CD14-positive monocyte (primary cell): ENCODE measurements around the gene SUPT7L. TPM values are rescaled to one million over a fixed set of nuclear protein-coding genes. Genes with fewer than 3 reads are reported as not detected.

Experiments
- DNase-seq, 3 donors: peaks; one replicate each; pipeline ENCODE4 v3.0.0-alpha.2; 2011 to 2022
- H2AFZ ChIP-seq: 2 replicates; pipeline ENCODE4 v1.6.0; 2012; ENCODE audit warnings: mild to moderate bottlenecking, low read depth, low read length, inconsistent platforms; ENCODE audit not compliant: insufficient read depth, poor library complexity, severe bottlenecking
- H3K27ac ChIP-seq, 2 donors: 1 replicate in 1 of 2; 2 replicates in 1 of 2; pipeline ENCODE4 v1.5.1; 2012 to 2013; ENCODE audit warnings: low read length in 2 of 2, control low read depth in 1 of 2, inconsistent platforms in 1 of 2, low read depth in 1 of 2, mild to moderate bottlenecking in 1 of 2
- H3K27me3 ChIP-seq, 2 donors: one replicate each; pipeline versions ENCODE4 v1.6.0 to v1.6.1; 2011 to 2013; ENCODE audit warnings: low read length in 2 of 2; ENCODE audit not compliant: control insufficient read depth in 2 of 2, insufficient read depth in 2 of 2
- H3K36me3 ChIP-seq, 2 donors: replicated peaks in 1 of 2; 1 replicate in 1 of 2; 2 replicates in 1 of 2; pipeline versions ENCODE4 v1.5.1 to v1.6.1; 2012 to 2013; ENCODE audit warnings: low read length in 2 of 2, control low read depth in 1 of 2, inconsistent platforms in 1 of 2, mild to moderate bottlenecking in 1 of 2; ENCODE audit not compliant: insufficient read depth in 2 of 2, control insufficient read depth in 1 of 2
- H3K4me1 ChIP-seq, 2 donors: 1 replicate in 1 of 2; 2 replicates in 1 of 2; pipeline versions ENCODE4 v1.5.1 to v1.6.1; 2012 to 2013; ENCODE audit warnings: low read length in 2 of 2, control low read depth in 1 of 2, inconsistent platforms in 1 of 2, mild to moderate bottlenecking in 1 of 2, moderate library complexity in 1 of 2; ENCODE audit not compliant: insufficient read depth in 2 of 2, control insufficient read depth in 1 of 2
- H3K4me2 ChIP-seq: replicated peaks from 2 replicates; pipeline ENCODE3; 2012; ENCODE audit warnings: low read length, moderate library complexity, mild to moderate bottlenecking; ENCODE audit not compliant: poor library complexity, severe bottlenecking; ENCODE audit errors: extremely low read depth
- H3K4me3 ChIP-seq, 3 experiments: fragments of 200-600 bp in 1 of 3; sonication (generic) in 1 of 3; replicated peaks in 1 of 3; 1 replicate in 2 of 3; 2 replicates in 1 of 3; pipeline ENCODE4 v1.5.1; 2011 to 2013; ENCODE audit warnings: low read length in 3 of 3, mild to moderate bottlenecking in 3 of 3, control low read depth in 2 of 3, low read depth in 2 of 3, inconsistent platforms in 1 of 3, moderate library complexity in 1 of 3
- H3K79me2 ChIP-seq: 2 replicates; pipeline ENCODE4 v1.6.0; 2012; ENCODE audit warnings: mild to moderate bottlenecking, control low read depth, inconsistent platforms, low read length, moderate library complexity; ENCODE audit not compliant: insufficient read depth
- H3K9ac ChIP-seq: 2 replicates; pipeline ENCODE4 v1.6.0; 2017; ENCODE audit warnings: low read length, mild to moderate bottlenecking; ENCODE audit not compliant: insufficient read depth, poor library complexity, severe bottlenecking
- H3K9me3 ChIP-seq, 2 donors: replicated peaks in 1 of 2; 1 replicate in 1 of 2; 2 replicates in 1 of 2; pipeline versions ENCODE4 v1.5.1 to v1.6.1; 2012 to 2013; ENCODE audit warnings: low read length in 2 of 2, control low read depth in 1 of 2; ENCODE audit not compliant: control insufficient read depth in 1 of 2, insufficient read depth in 1 of 2
- H4K20me1 ChIP-seq: 2 replicates; pipeline ENCODE4 v1.6.0; 2012; ENCODE audit warnings: mild to moderate bottlenecking, low read length, control low read depth, moderate library complexity; ENCODE audit not compliant: insufficient read depth
- H3K27ac Mint-ChIP-seq, 7 donors: one replicate each; pipeline ENCODE4 v1.8.0; 2020; ENCODE audit warnings: mild to moderate bottlenecking in 7 of 7, mixed read lengths in 7 of 7, moderate library complexity in 6 of 7, inconsistent platforms in 2 of 7
- H3K27me3 Mint-ChIP-seq, 3 donors: one replicate each; pipeline ENCODE4 v1.8.0; 2021 to 2022; ENCODE audit warnings: low read depth in 3 of 3, mild to moderate bottlenecking in 3 of 3, mixed read lengths in 3 of 3, moderate library complexity in 3 of 3, inconsistent platforms in 1 of 3
- H3K36me3 Mint-ChIP-seq, 2 donors: one replicate each; pipeline ENCODE4 v1.8.0; 2020; ENCODE audit warnings: mixed read lengths in 2 of 2, inconsistent platforms in 1 of 2, mild to moderate bottlenecking in 1 of 2
- H3K4me1 Mint-ChIP-seq: one replicate; pipeline ENCODE4 v1.8.0; 2020; ENCODE audit warnings: mild to moderate bottlenecking, mixed read lengths
- H3K4me3 Mint-ChIP-seq, 2 donors: one replicate each; pipeline ENCODE4 v1.8.0; 2020; ENCODE audit warnings: mild to moderate bottlenecking in 2 of 2, mixed read lengths in 2 of 2, moderate library complexity in 1 of 2
- H3K9me3 Mint-ChIP-seq, 7 donors: one replicate each; pipeline ENCODE4 v1.8.0; 2020 to 2022; ENCODE audit warnings: mixed read lengths in 7 of 7, mild to moderate bottlenecking in 6 of 7, moderate library complexity in 6 of 7, inconsistent platforms in 2 of 7
- WGBS: methylation state at CpG from one replicate; pipeline ENCODE4 v1.1.5; 2013; ENCODE audit warnings: missing lambda C conversion rate; ENCODE audit not compliant: insufficient coverage; 5-methylcytosine and 5-hydroxymethylcytosine counted together
- intact Hi-C, 2 donors: fragments of 100-400 bp; cut with micrococcal nuclease; formaldehyde crosslinking; loops; one replicate each; pipeline versions ENCODE4 v1.15.0 to v1.15.1; 2023
- polyA plus RNA-seq, 3 donors: library from polyadenylated mRNA; depleted of rRNA in 1 of 3; unstranded in 2 of 3; stranded (reverse) in 1 of 3; fragments of 300-500 nt in 2 of 3; fragments of >200 nt in 1 of 3; fragmentation: Illumina TruSeq in 2 of 3; gene quantifications; 1 replicate in 2 of 3; 2 replicates in 1 of 3; pipeline ENCODE4 v1.2.3, GENCODE V29; 2012 to 2021
- TF ChIP-seq, protein P1 (sequence below): fragments of 200-600 bp; IDR thresholded peaks from one replicate; pipeline ENCODE4 v1.8.0; 2022; ENCODE audit warnings: antibody characterized with exemption, mild to moderate bottlenecking

Gene SUPT7L
- polyA plus RNA-seq, 3 donors: 10.7 to 59.0 (median 12.2) TPM

- Mint-ChIP-seq H3K36me3 (peaks cover 59 to 65% of the 10 kb centered on the region in 2 donors), H3K27me3 (peaks cover 0 to 3% (median 0%) of the 10 kb centered on the region in 3 donors), H3K9me3 (no peaks in the 10 kb centered on the region), H3K27ac (peak overlapping the region in 1 of 7 donors; percentile 61), H3K4me3 (no peak overlapping the region), H3K4me1 (peaks cover 17% of the 10 kb centered on the region)
- no peak overlapping the region for H3K4me2 ChIP-seq
- peaks cover 17 to 19% of the 10 kb centered on the region in 2 donors for H3K4me1 ChIP-seq
- H3K9me3 ChIP-seq: no peaks in the 10 kb centered on the region
- no peak overlapping the region for H3K9ac ChIP-seq
- H3K4me3 ChIP-seq: no peak overlapping the region
- 100% methylated on average over 2 of the region's 3 CpGs for WGBS
- H2AFZ ChIP-seq: no peak overlapping the region
- no peak for DNase-seq
- H3K79me2 ChIP-seq: no peaks in the 10 kb centered on the region
- intact Hi-C loops: no loop called here
- H3K27me3 ChIP-seq: no peaks in the 10 kb centered on the region
- no peak overlapping the region for H3K27ac ChIP-seq
- no peaks in the 10 kb centered on the region for H4K20me1 ChIP-seq
- TF ChIP-seq, protein P1, sequence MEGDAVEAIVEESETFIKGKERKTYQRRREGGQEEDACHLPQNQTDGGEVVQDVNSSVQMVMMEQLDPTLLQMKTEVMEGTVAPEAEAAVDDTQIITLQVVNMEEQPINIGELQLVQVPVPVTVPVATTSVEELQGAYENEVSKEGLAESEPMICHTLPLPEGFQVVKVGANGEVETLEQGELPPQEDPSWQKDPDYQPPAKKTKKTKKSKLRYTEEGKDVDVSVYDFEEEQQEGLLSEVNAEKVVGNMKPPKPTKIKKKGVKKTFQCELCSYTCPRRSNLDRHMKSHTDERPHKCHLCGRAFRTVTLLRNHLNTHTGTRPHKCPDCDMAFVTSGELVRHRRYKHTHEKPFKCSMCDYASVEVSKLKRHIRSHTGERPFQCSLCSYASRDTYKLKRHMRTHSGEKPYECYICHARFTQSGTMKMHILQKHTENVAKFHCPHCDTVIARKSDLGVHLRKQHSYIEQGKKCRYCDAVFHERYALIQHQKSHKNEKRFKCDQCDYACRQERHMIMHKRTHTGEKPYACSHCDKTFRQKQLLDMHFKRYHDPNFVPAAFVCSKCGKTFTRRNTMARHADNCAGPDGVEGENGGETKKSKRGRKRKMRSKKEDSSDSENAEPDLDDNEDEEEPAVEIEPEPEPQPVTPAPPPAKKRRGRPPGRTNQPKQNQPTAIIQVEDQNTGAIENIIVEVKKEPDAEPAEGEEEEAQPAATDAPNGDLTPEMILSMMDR: no peak
- H3K36me3 ChIP-seq: peaks cover 54 to 71% of the 10 kb centered on the region in 2 donors
Measured at GRCh38 chr2:27622921-27623384, 40.5 kb downstream of the SUPT7L start.

GRCh38 chr2:27621524-27621923, 41.9 kb downstream of the SUPT7L start:
- Histone ChIP-seq H3K27me3 (no peaks in the 10 kb centered on the region), H3K9ac (no peak overlapping the region), H3K9me3 (no peaks in the 10 kb centered on the region), H2AFZ (no peak overlapping the region), H3K4me1 (peaks cover 4 to 5% of the 10 kb centered on the region in 2 donors), H3K4me3 (no peak overlapping the region), H3K79me2 (no peaks in the 10 kb centered on the region), H4K20me1 (no peaks in the 10 kb centered on the region), H3K36me3 (peaks cover 68 to 86% of the 10 kb centered on the region in 2 donors), H3K27ac (no peak overlapping the region), H3K4me2 (no peak overlapping the region)
- H3K9me3 Mint-ChIP-seq: no peaks in the 10 kb centered on the region
- TF ChIP-seq, protein P1: no peak
- WGBS: no CpG with 5 or more reads among the region's 1 CpG
- peak overlapping the region in 2 of 7 donors; percentile 19 to 34 for H3K27ac Mint-ChIP-seq
- peaks cover 0 to 3% (median 0%) of the 10 kb centered on the region in 3 donors for H3K27me3 Mint-ChIP-seq
- no peak for DNase-seq
- intact Hi-C loops: no loop called here
- no peak overlapping the region for H3K4me3 Mint-ChIP-seq
- peaks cover 70 to 79% of the 10 kb centered on the region in 2 donors for H3K36me3 Mint-ChIP-seq
- peaks cover 3% of the 10 kb centered on the region for H3K4me1 Mint-ChIP-seq
